H1 (cell line): ENCODE measurements around the gene COMT. TPM values are rescaled to one million over a fixed set of nuclear protein-coding genes. Genes with fewer than 3 reads are reported as not detected.

Experiments used
- EGR1 ChIP-seq: IDR thresholded peaks from 2 replicates; pipeline ENCODE4 v1.6.1; 2011; ENCODE audit warnings: low read depth, low read length, borderline replicate concordance
- KDM5A ChIP-seq: fragments of 200-600 bp; IDR thresholded peaks from 2 replicates; pipeline ENCODE4 v1.7.1; 2012; ENCODE audit warnings: mild to moderate bottlenecking, low read length, inconsistent platforms, mixed read lengths
- SIN3A ChIP-seq, 2 experiments: IDR thresholded peaks in 1 of 2; conservative IDR thresholded peaks in 1 of 2; 2 replicates each; pipeline ENCODE4 v1.6.1; 2011 to 2012; ENCODE audit warnings: low read length in 2 of 2, improper control_type of control experiment in 1 of 2, low read depth in 1 of 2, mild to moderate bottlenecking in 1 of 2
- TBP ChIP-seq: IDR thresholded peaks from 2 replicates; pipeline ENCODE4 v1.6.1; 2011; ENCODE audit warnings: low read depth, low read length, improper control_type of control experiment
- polyA plus RNA-seq, 7 experiments: library from polyadenylated mRNA; depleted of rRNA in 3 of 7; stranded (reverse) in 5 of 7; unstranded in 2 of 7; fragments of >200 nt in 5 of 7; fragments of 200-250 nt in 2 of 7; gene quantifications; 1 replicate in 5 of 7; 2 replicates in 1 of 7; 4 replicates in 1 of 7; pipeline versions ENCODE4 v1.2.1 to v1.2.3, GENCODE V29; 2011 to 2013; ENCODE audit warnings: missing spikeins in 2 of 7, mixed read lengths in 2 of 7
- total RNA-seq: library from RNA; stranded (reverse); fragmentation: NEBNext Ultra II Directional; extraction: Animal tissue kit (Norgen Biotek cat#: 25700); gene quantifications from 2 replicates; pipeline ENCODE4 v1.2.1, GENCODE V29; 2021

The COMT gene
- total and polyA plus RNA-seq, 2 of the 8 experiments (the other 6 are each of a cell fraction or from before 2014, with no cell fraction given), result 15.2 to 33.7 TPM

GRCh38 chr22:19967850-19968449, 26.4 kb downstream of the COMT start (continued):
- TF ChIP-seq SIN3A (conservative IDR thresholded peaks at IDR 0.05 in 1 of 2, IDR thresholded peaks at IDR 0.05 in 1 of 2; ENCODE audit: low read depth in 1 of 2, low read length in 2 of 2) (no peak), TBP (no peak), KDM5A (no peak), EGR1 (no peak)
